Thyroid gland (tissue), 4 donors: ENCODE measurements around the gene DUSP22.

Experiments used
- POLR2A ChIP-seq, 2 donors: fragments of 450-650 bp; IDR thresholded peaks; one replicate each; pipeline ENCODE4 v1.6.1; 2017; ENCODE audit warnings: antibody characterized with exemption in 2 of 2, mild to moderate bottlenecking in 2 of 2, moderate library complexity in 1 of 2
- TF ChIP-seq, protein P1 (sequence below), 6 experiments: fragments of 200-600 bp in 3 of 6; fragments of 450-650 bp in 3 of 6; sonication (generic) in 3 of 6; IDR thresholded peaks; one replicate each; pipeline ENCODE4 v1.5.1; 2016 to 2019; ENCODE audit warnings: antibody characterized with exemption in 6 of 6, mild to moderate bottlenecking in 2 of 6, inconsistent platforms in 1 of 6, moderate library complexity in 1 of 6

DNA sequence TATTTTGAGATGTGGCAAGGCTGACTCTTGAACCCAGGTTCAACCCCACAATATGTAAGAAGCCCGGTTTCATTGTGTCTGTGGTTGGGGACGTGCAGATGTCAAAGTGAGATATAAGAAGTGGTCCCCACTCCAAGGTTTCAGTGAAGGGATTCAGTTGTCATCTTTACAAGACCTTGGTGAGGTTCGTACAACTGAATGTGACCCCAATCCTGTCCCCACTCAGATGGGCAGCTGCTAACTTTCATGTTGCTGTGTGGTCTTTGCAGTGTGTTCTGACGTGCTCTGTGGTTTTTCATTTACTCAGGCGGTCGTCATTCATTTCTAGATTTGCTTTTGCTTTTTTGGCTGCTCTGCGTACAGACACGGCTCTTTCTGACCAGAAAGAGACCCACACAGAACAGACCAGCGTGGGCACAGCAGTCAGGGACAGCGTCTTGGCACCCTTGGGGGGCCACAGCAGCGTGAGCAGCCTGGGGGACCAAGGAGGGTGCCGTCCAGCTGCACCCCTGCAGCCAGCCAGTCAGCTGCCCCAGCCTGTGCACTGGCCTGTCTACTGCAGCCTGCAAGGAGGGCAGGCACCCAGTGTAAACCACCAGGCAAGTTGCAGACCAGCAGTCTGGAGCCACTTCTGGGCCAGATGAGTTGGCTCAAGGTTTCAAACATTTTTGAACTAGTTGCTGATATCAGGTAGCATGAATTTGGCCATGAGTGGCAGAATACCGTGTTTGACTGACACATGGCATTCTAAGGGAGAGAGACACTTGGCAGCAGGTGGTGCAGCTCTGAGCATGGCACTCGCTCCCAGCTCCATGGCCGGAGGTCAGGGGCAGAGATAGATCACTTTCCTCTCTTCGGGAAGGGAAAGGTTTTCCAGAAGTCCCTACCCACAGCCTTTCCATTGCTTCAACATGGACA, 49.9 kb downstream of the DUSP22 start:
- TF ChIP-seq, protein P1, sequence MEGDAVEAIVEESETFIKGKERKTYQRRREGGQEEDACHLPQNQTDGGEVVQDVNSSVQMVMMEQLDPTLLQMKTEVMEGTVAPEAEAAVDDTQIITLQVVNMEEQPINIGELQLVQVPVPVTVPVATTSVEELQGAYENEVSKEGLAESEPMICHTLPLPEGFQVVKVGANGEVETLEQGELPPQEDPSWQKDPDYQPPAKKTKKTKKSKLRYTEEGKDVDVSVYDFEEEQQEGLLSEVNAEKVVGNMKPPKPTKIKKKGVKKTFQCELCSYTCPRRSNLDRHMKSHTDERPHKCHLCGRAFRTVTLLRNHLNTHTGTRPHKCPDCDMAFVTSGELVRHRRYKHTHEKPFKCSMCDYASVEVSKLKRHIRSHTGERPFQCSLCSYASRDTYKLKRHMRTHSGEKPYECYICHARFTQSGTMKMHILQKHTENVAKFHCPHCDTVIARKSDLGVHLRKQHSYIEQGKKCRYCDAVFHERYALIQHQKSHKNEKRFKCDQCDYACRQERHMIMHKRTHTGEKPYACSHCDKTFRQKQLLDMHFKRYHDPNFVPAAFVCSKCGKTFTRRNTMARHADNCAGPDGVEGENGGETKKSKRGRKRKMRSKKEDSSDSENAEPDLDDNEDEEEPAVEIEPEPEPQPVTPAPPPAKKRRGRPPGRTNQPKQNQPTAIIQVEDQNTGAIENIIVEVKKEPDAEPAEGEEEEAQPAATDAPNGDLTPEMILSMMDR (IDR thresholded peaks at IDR 0.05): no peak
- no peak for TF ChIP-seq POLR2A (IDR thresholded peaks at IDR 0.05)
